ENCODE results near the gene SPATA1. TPM values are rescaled to one million over a fixed set of nuclear protein-coding genes. Genes with fewer than 3 reads are reported as not detected.

SPATA1 gene
- total and polyA plus RNA-seq, 9 of the 15 experiments (the other 6 are each of a cell fraction or from before 2014, with no cell fraction given): 0.79 to 2.9 (median 1.5) TPM

DNA sequence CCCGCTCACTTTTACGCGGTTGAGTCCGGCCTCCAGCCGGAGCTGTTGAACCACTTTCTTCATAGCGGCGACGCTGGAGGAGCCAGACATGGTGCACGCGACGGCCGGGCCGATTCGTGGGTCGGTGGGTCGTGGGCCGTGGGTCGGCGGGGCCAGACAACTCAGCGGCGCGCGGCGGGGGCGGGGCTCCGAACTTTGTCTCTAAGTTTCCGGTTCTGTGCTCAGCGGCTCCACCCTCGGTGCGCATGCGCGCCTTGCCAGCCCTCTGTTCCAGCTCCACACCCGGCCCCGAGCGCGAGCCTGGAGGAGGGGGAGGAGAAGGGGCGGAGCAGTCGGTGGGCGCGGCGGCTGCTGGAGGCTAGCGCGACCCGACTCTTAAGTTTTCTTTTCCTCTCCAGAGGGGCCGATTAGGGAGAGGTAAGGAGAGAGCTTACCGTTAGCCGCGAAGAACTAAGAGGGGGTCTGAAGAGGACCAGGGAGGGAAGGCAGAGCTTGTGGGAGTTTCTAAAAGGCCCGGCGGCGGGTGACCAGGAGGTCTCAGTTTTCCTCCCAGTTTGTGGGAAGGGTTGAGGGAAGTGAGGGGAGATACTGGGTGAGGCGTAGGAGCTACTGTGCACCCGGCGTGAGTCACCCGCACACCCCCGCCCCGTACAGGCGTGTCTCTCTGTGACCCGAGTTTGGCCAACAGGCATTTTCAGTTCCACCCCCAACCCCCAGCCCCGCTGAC is at the start of gene SPATA1, which contains the start of gene GNG5 (continued):
- TF ChIP-seq U2AF1 (optimal IDR thresholded peaks at IDR 0.05; ENCODE audit: low read depth, low read length) (peak; percentile 40), MTA2 (IDR thresholded peaks at IDR 0.05; ENCODE audit: low read depth) (peak; percentile 18; the same call in 1 of the 2 replicates), ZBTB11 (CRISPR knock-in tag; IDR thresholded peaks at IDR 0.05) (peak in 1 of 3 experiments; percentile 43; a peak in 1 of 6 replicates), ZNF75A (CRISPR knock-in tag; IDR thresholded peaks at IDR 0.05) (peak; percentile 82), FOXJ3 (CRISPR knock-in tag; IDR thresholded peaks at IDR 0.05) (no peak), STAT5A (IDR thresholded peaks at IDR 0.05; ENCODE audit: borderline replicate concordance, low read length) (peak; percentile 30; the same call in 1 of the 2 replicates), ASH1L (IDR thresholded peaks at IDR 0.05; ENCODE audit: borderline replicate concordance, low read depth, partially characterized antibody) (no peak), RFX1 (IDR thresholded peaks at IDR 0.05) (no peak), TAF7 (tag; IDR thresholded peaks at IDR 0.05) (peak; percentile 74), SMARCB1 (IDR thresholded peaks at IDR 0.05; ENCODE audit: insufficient read length, low read depth) (no peak), C11orf30 (IDR thresholded peaks at IDR 0.05; ENCODE audit: low read depth) (peak; percentile 9; the same call in 1 of the 2 replicates), HLTF (IDR thresholded peaks at IDR 0.05) (0 out of 2 replicates have a peak, but pooled peaks have one; percentile 58), L3MBTL2 (IDR thresholded peaks at IDR 0.05) (peak; percentile 70), CBX3 (IDR thresholded peaks at IDR 0.05; ENCODE audit: borderline replicate concordance in 1 of 2, low read length in 2 of 2) (peak in 1 of 2 experiments; percentile 26; a peak in 1 of 3 replicates), HBP1 (CRISPR knock-in tag; IDR thresholded peaks at IDR 0.05) (0 out of 2 replicates have a peak, but pooled peaks have one; percentile 23), ZNF583 (CRISPR knock-in tag; IDR thresholded peaks at IDR 0.05) (no peak), SLC30A9 (CRISPR knock-in tag; IDR thresholded peaks at IDR 0.05) (no peak)
- TF ChIP-seq, protein P1, sequence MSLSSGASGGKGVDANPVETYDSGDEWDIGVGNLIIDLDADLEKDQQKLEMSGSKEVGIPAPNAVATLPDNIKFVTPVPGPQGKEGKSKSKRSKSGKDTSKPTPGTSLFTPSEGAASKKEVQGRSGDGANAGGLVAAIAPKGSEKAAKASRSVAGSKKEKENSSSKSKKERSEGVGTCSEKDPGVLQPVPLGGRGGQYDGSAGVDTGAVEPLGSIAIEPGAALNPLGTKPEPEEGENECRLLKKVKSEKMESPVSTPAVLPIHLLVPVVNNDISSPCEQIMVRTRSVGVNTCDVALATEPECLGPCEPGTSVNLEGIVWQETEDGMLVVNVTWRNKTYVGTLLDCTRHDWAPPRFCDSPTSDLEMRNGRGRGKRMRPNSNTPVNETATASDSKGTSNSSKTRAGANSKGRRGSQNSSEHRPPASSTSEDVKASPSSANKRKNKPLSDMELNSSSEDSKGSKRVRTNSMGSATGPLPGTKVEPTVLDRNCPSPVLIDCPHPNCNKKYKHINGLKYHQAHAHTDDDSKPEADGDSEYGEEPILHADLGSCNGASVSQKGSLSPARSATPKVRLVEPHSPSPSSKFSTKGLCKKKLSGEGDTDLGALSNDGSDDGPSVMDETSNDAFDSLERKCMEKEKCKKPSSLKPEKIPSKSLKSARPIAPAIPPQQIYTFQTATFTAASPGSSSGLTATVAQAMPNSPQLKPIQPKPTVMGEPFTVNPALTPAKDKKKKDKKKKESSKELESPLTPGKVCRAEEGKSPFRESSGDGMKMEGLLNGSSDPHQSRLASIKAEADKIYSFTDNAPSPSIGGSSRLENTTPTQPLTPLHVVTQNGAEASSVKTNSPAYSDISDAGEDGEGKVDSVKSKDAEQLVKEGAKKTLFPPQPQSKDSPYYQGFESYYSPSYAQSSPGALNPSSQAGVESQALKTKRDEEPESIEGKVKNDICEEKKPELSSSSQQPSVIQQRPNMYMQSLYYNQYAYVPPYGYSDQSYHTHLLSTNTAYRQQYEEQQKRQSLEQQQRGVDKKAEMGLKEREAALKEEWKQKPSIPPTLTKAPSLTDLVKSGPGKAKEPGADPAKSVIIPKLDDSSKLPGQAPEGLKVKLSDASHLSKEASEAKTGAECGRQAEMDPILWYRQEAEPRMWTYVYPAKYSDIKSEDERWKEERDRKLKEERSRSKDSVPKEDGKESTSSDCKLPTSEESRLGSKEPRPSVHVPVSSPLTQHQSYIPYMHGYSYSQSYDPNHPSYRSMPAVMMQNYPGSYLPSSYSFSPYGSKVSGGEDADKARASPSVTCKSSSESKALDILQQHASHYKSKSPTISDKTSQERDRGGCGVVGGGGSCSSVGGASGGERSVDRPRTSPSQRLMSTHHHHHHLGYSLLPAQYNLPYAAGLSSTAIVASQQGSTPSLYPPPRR (CRISPR knock-in tag; IDR thresholded peaks at IDR 0.05; ENCODE audit: borderline replicate concordance): 0 out of 2 replicates have a peak, but pooled peaks have one; percentile 15
